Tibial artery (tissue), 4 donors: ENCODE data around the gene BPIFB2.

Source experiments
- DNase-seq, 2 donors: peaks; one replicate each; pipeline ENCODE4 v3.0.0-alpha.2; 2019
- H3K27ac ChIP-seq, 2 donors: fragments of 200-600 bp; sonication (generic) in 1 of 2; 1 replicate in 1 of 2; 2 replicates in 1 of 2; pipeline ENCODE4 v1.5.1; 2018 to 2019; ENCODE audit warnings: mild to moderate bottlenecking in 1 of 2
- H3K27me3 ChIP-seq, 2 donors: fragments of 200-600 bp; sonication (generic) in 1 of 2; one replicate each; pipeline versions ENCODE4 v1.5.1 to v1.6.0; 2016 to 2019
- H3K36me3 ChIP-seq, 3 donors: fragments of 200-600 bp; sonication (generic) in 2 of 3; one replicate each; pipeline ENCODE4 v1.5.1; 2016 to 2019; ENCODE audit warnings: mild to moderate bottlenecking in 2 of 3
- H3K4me1 ChIP-seq, 4 donors: fragments of 200-600 bp; sonication (generic) in 2 of 4; 1 replicate in 3 of 4; 2 replicates in 1 of 4; pipeline ENCODE4 v1.5.1; 2016 to 2019
- H3K4me3 ChIP-seq, 2 donors: fragments of 200-600 bp; sonication (generic) in 1 of 2; 1 replicate in 1 of 2; 2 replicates in 1 of 2; pipeline ENCODE4 v1.5.1; 2018 to 2019; ENCODE audit warnings: mild to moderate bottlenecking in 2 of 2
- H3K9me3 ChIP-seq, 3 donors: fragments of 200-600 bp; sonication (generic) in 1 of 3; one replicate each; pipeline ENCODE4 v1.5.1; 2016 to 2019
- CTCF ChIP-seq, 2 experiments: fragments of 200-600 bp in 1 of 2; fragments of 450-650 bp in 1 of 2; IDR thresholded peaks; one replicate each; pipeline ENCODE4 v1.5.1; 2017 to 2019; ENCODE audit warnings: antibody characterized with exemption in 2 of 2, mild to moderate bottlenecking in 1 of 2, moderate library complexity in 1 of 2
- intact Hi-C: fragments of 100-400 bp; cut with DNase I; formaldehyde crosslinking; loops from one replicate; pipeline ENCODE4 v1.15.0; 2023; ENCODE audit warnings: low total_unique reads

The BPIFB2 gene

GRCh38 chr20:32999603-33000250 lies 7.8 kb upstream of the BPIFB2 start:
- no peak for DNase-seq
- intact Hi-C loops, result no loop called here
- Histone ChIP-seq H3K9me3 (peaks cover 0 to under 1% (median 0%) of the 10 kb centered on the region in 3 donors), H3K36me3 (no peaks in the 10 kb centered on the region), H3K27me3 (peaks cover 0 to 3% of the 10 kb centered on the region in 2 donors), H3K4me3 (no peak overlapping the region), H3K27ac (no peak overlapping the region), H3K4me1 (no peaks in the 10 kb centered on the region)
- no peak for TF ChIP-seq CTCF (IDR thresholded peaks at IDR 0.05)

DNA sequence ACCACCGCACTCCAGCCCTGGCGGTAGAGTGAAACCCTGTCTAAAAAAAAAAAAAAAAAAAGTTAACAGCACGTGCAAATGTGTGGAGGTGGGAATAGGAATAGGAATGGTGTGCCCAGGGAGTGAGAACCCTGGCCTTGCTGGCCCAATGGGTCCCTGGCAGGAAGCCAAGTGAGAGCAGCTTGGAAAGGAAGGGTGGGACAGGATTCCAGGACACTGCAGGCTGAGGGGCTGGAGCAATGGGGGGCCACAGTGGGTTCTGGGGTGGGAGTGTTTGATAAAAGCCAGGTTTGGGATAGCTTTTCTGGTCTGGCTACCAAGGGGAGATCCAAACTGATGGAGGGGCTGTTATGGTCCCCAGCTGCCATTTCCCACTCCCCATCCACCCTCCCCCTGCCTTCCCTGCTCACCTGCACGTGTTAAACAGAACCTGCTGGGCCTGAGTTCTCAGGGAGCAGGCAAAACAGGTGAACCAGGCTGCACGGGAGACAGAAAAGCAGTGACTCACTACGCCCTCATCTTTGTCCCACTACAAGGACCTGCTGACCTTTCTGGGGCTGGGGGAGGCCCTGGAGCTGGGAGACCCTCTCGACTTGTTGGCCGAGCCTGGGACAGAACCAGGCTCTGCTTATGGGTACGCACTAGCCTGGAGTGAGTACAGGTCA lies 6.6 kb upstream of the BPIFB2 start:
- Histone ChIP-seq H3K9me3 (peaks cover 0 to 5% (median 0%) of the 10 kb centered on the region in 3 donors), H3K27ac (no peak overlapping the region), H3K36me3 (no peaks in the 10 kb centered on the region), H3K4me3 (no peak overlapping the region), H3K4me1 (no peaks in the 10 kb centered on the region), H3K27me3 (peaks cover 0 to 3% of the 10 kb centered on the region in 2 donors)
- DNase-seq, result no peak
- intact Hi-C loops, result no loop called here
- TF ChIP-seq CTCF (IDR thresholded peaks at IDR 0.05), result no peak

- H3K27ac ChIP-seq, result no peak overlapping the region
- DNase-seq, result no peak
- intact Hi-C loops, result no loop called here
- no peak overlapping the region for H3K4me3 ChIP-seq
- no peak for TF ChIP-seq CTCF (IDR thresholded peaks at IDR 0.05)
- peaks cover 0 to 6% of the 10 kb centered on the region in 2 donors for H3K27me3 ChIP-seq
- H3K36me3 ChIP-seq, result no peaks in the 10 kb centered on the region
- H3K4me1 ChIP-seq, result no peaks in the 10 kb centered on the region
- peaks cover 0 to 5% (median 0%) of the 10 kb centered on the region in 3 donors for H3K9me3 ChIP-seq
Observed at GRCh38 chr20:33002087-33002808, 5.3 kb upstream of the BPIFB2 start.

GRCh38 chr20:33004141-33004751 lies 3.3 kb upstream of the BPIFB2 start, which contains the start of gene SUN5:
Gene SUN5, minus strand, starts transcription at chr20:33004433. Its CDS starts 93 bp downstream, at chr20:33004340.
- no peak for DNase-seq
- Histone ChIP-seq H3K4me1 (no peaks in the 10 kb centered on the region), H3K9me3 (peaks cover 0 to 5% (median 0%) of the 10 kb centered on the region in 3 donors), H3K36me3 (no peaks in the 10 kb centered on the region), H3K27me3 (peaks cover 0 to 3% of the 10 kb centered on the region in 2 donors), H3K4me3 (no peak within 1 kb of the TSS), H3K27ac (no peak within 1 kb of the TSS)
- intact Hi-C loops, result no loop called here
- no peak for TF ChIP-seq CTCF (IDR thresholded peaks at IDR 0.05)

DNA sequence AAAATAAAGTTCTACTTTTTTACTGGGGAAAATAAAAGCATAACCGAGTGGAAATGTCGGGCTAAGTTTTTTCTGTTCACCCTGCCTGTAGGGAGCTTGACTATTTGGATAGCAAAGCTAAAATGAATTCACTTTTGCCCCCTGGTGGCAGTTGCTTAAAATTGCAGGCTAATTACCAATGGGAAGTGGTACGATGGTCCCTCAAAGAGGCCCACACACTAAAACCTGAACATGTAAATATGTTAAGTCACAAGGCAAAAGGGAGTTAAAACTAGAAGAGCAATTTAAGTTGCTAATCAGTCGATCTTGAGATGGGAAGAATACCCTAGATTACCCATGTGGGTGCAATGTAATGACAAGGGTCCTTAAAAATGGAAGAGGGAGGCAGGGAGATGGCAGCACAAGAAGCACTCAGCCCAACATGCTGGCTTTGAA lies 2.4 kb upstream of the BPIFB2 start:
- no peak overlapping the region for H3K4me3 ChIP-seq
- H3K27ac ChIP-seq, result no peak overlapping the region
- peak in 1 of 2 experiments; percentile 7 for TF ChIP-seq CTCF (IDR thresholded peaks at IDR 0.05)
- H3K9me3 ChIP-seq, result peaks cover 0 to 5% (median 0%) of the 10 kb centered on the region in 3 donors
- H3K27me3 ChIP-seq, result peaks cover 0 to 7% of the 10 kb centered on the region in 2 donors
- no peaks in the 10 kb centered on the region for H3K36me3 ChIP-seq
- intact Hi-C loops, result no loop called here
- H3K4me1 ChIP-seq, result no peaks in the 10 kb centered on the region
- no peak for DNase-seq
